K562 (cell line): ENCODE measurements around the gene GADD45B. TPM values are rescaled to one million over a fixed set of nuclear protein-coding genes. Genes with fewer than 3 reads are reported as not detected.

Experiments used
- ATAC-seq: fragments of 200-7000 bp; cut with Tn5 transposase; 3 replicates; pipeline ENCODE4 v1.9.1; 2020; ENCODE audit warnings: moderate library complexity
- BruUV-seq: library from RNA; stranded (reverse); fragments of 400-500 nt; replicated peaks from 2 replicates; lab custom pipeline; 2021; lab: Mats Ljungman, UMichigan
- CTCF ChIA-PET: fragments of 300-600 bp; formaldehyde crosslinking; extraction: SDS; loops from one replicate; lab custom pipeline; 2021; ENCODE audit warnings: low intra/inter-chr PET ratio; lab: Yijun Ruan, JAX
- POLR2A ChIA-PET: fragments of 300-600, 350-650 bp; sonication (Branson Sonifier 250); formaldehyde crosslinking; extraction: SDS; loops from one replicate; lab custom pipeline; 2021; ENCODE audit warnings: antibody characterized with exemption, inconsistent platforms; lab: Yijun Ruan, JAX
- DNase-seq, 4 experiments: peaks; one replicate each; pipeline versions ENCODE4 v3.0.0 to v3.0.0-alpha.2; 2011 to 2018; ENCODE audit warnings: low spot score in 3 of 4, mixed read lengths in 3 of 4; ENCODE audit errors: extremely low read depth in 1 of 4
- FAIRE-seq: peaks from 2 replicates; lab custom pipeline; 2011; peaks lifted over from hg19 to GRCh38; lab: Jason Lieb, UNC
- H2AFZ ChIP-seq: 2 replicates; pipeline ENCODE4 v1.6.0; 2011; ENCODE audit warnings: low read depth, low read length, control low read depth, inconsistent platforms
- H3K27ac ChIP-seq: fragments of 200-600 bp; 3 replicates; pipeline ENCODE4 v1.8.0; 2011; ENCODE audit warnings: low read depth, mild to moderate bottlenecking, control low read depth, inconsistent platforms, low read length, moderate library complexity, mixed read lengths; ENCODE audit errors: extremely low read depth
- H3K27me3 ChIP-seq, 2 experiments: fragments of 300-600 bp in 1 of 2; 2 replicates in 1 of 2; 3 replicates in 1 of 2; pipeline versions ENCODE4 v1.6.0 to v1.8.0; 2011; ENCODE audit warnings: inconsistent platforms in 2 of 2, low read length in 2 of 2, mild to moderate bottlenecking in 1 of 2, mixed read lengths in 1 of 2, moderate library complexity in 1 of 2; ENCODE audit not compliant: control insufficient read depth in 2 of 2, insufficient read depth in 2 of 2
- H3K36me3 ChIP-seq: fragments of 300-600 bp; 3 replicates; pipeline ENCODE4 v1.8.0; 2011; ENCODE audit warnings: mild to moderate bottlenecking, low read length, inconsistent platforms; ENCODE audit not compliant: control insufficient read depth, insufficient read depth
- H3K4me1 ChIP-seq, 2 experiments: fragments of 200-600 bp in 1 of 2; replicated peaks in 1 of 2; 2 replicates in 1 of 2; 3 replicates in 1 of 2; pipeline versions ENCODE4 v1.5.1 to v1.8.0; 2011; ENCODE audit warnings: inconsistent platforms in 2 of 2, low read length in 2 of 2, mild to moderate bottlenecking in 1 of 2, mixed read lengths in 1 of 2, moderate library complexity in 1 of 2; ENCODE audit not compliant: control insufficient read depth in 2 of 2, insufficient read depth in 2 of 2
- H3K4me2 ChIP-seq: 2 replicates; pipeline ENCODE4 v1.6.1; 2011; ENCODE audit warnings: low read length, control low read depth, inconsistent platforms, mixed read lengths; ENCODE audit not compliant: insufficient read depth
- H3K4me3 ChIP-seq: fragments of 200-600 bp; sonication (generic), shearing (Covaris generic); 2 replicates; pipeline ENCODE4 v1.5.1; 2016; ENCODE audit warnings: control low read depth, inconsistent platforms
- H3K79me2 ChIP-seq: fragments of 200-600 bp; 3 replicates; pipeline ENCODE4 v1.8.0; 2011; ENCODE audit warnings: low read length, inconsistent platforms; ENCODE audit not compliant: control insufficient read depth, insufficient read depth
- H3K9ac ChIP-seq, 2 experiments: 2 replicates each; pipeline versions ENCODE4 v1.6.0 to v1.6.1; 2011; ENCODE audit warnings: low read depth in 2 of 2, low read length in 2 of 2, control low read depth in 1 of 2, inconsistent platforms in 1 of 2, mild to moderate bottlenecking in 1 of 2, mixed read lengths in 1 of 2; ENCODE audit not compliant: insufficient read depth in 1 of 2
- H3K9me1 ChIP-seq: one replicate; pipeline ENCODE4 v1.6.0; 2011; ENCODE audit warnings: inconsistent platforms, mild to moderate bottlenecking, low read length, moderate library complexity; ENCODE audit not compliant: control insufficient read depth, insufficient read depth
- H3K9me3 ChIP-seq: replicated peaks from 2 replicates; pipeline ENCODE4 v1.5.1; 2011; ENCODE audit warnings: low read depth, low read length, inconsistent platforms; ENCODE audit not compliant: control insufficient read depth, insufficient read depth
- H4K20me1 ChIP-seq: replicated peaks from 2 replicates; pipeline ENCODE4 v1.6.1; 2011; ENCODE audit warnings: low read length, inconsistent platforms, mixed read lengths; ENCODE audit not compliant: control insufficient read depth, insufficient read depth
- CBX5 ChIP-seq: IDR thresholded peaks from 2 replicates; pipeline ENCODE4 v1.6.1; 2014; ENCODE audit warnings: low read depth, borderline replicate concordance
- ESRRA ChIP-seq: fragments of 450-650 bp; IDR thresholded peaks from 2 replicates; pipeline ENCODE4 v1.6.1; 2014; ENCODE audit warnings: low read depth, mild to moderate bottlenecking, moderate library complexity, borderline replicate concordance
- XRCC4 ChIP-seq: IDR thresholded peaks from one replicate; pipeline ENCODE4 v1.6.1; 2011; ENCODE audit not compliant: insufficient read depth, insufficient read length; ENCODE audit errors: extremely low read depth
- ZBTB7A ChIP-seq: IDR thresholded peaks from 2 replicates; pipeline ENCODE4 v1.6.1; 2011; ENCODE audit warnings: low read depth, mild to moderate bottlenecking, low read length, moderate library complexity, borderline replicate concordance; ENCODE audit not compliant: control insufficient read depth
- ZNF668 ChIP-seq: fragments of 250-450 bp; sonication (Bioruptor Pico); IDR thresholded peaks from 2 replicates; pipeline ENCODE4 v1.8.0; 2022; ENCODE audit warnings: mild to moderate bottlenecking, inconsistent platforms
- WGBS: fragments of 100-300 bp; shearing (Covaris generic); methylation state at CpG from one replicate; pipeline ENCODE4 v1.1.6; 2016; ENCODE audit warnings: low coverage, mixed read lengths; ENCODE audit not compliant: insufficient coverage; ENCODE audit errors: missing lambda C conversion rate; 5-methylcytosine and 5-hydroxymethylcytosine counted together
- in situ Hi-C: fragments of 300-500 bp; cut with MboI; formaldehyde crosslinking; loops from 4 replicates; pipeline ENCODE4 v1.15.0; 2018; ENCODE audit warnings: inconsistent platforms, mixed read lengths
- intact Hi-C: fragments of 100-400 bp; cut with micrococcal nuclease; formaldehyde crosslinking; loops from 2 replicates; pipeline ENCODE4 v1.14.2; 2022
- polyA plus RNA-seq, 8 experiments: library from polyadenylated mRNA; depleted of rRNA in 4 of 8; stranded (reverse) in 5 of 8; unstranded in 3 of 8; fragments of >200 nt; fragmentation: Nextera tagmentation in 2 of 8; fragmentation: Illumina TruSeq in 1 of 8; extraction: Ambion mirVana in 2 of 8; extraction: Trizol in 1 of 8; gene quantifications; 2 replicates each; pipeline versions ENCODE4 v1.2.1 to v1.2.3, GENCODE V29; 2011 to 2014; ENCODE audit warnings: inconsistent platforms in 1 of 8, missing spikeins in 1 of 8
- total RNA-seq, 7 experiments: library from RNA; depleted of rRNA in 6 of 7; stranded (reverse); fragments of >200 nt in 6 of 7; fragmentation: Illumina TruSeq in 2 of 7; extraction: Trizol in 2 of 7; gene quantifications; 2 replicates each; pipeline versions ENCODE4 v1.2.1 to v1.2.3, GENCODE V29; 2011 to 2021; ENCODE audit warnings: low replicate concordance in 1 of 7
- TF ChIP-seq, protein P1 (sequence below): fragments of 250-450 bp; sonication (Bioruptor Pico); IDR thresholded peaks from 2 replicates; pipeline ENCODE4 v1.8.0; 2022; ENCODE audit warnings: inconsistent platforms, mild to moderate bottlenecking, moderate library complexity, borderline replicate concordance
- TF ChIP-seq, protein P2 (sequence below): fragments of 450-650 bp; conservative IDR thresholded peaks from 2 replicates; pipeline ENCODE4 v1.6.1; 2016; ENCODE audit warnings: missing genetic modification characterization, low read depth, mild to moderate bottlenecking, missing compliant biosample characterization, moderate library complexity

The GADD45B gene
- total and polyA plus RNA-seq, 9 of the 15 experiments (the other 6 are each of a cell fraction or from before 2014, with no cell fraction given), result 0.06 to 4.1 (median 2.1) TPM

DNA sequence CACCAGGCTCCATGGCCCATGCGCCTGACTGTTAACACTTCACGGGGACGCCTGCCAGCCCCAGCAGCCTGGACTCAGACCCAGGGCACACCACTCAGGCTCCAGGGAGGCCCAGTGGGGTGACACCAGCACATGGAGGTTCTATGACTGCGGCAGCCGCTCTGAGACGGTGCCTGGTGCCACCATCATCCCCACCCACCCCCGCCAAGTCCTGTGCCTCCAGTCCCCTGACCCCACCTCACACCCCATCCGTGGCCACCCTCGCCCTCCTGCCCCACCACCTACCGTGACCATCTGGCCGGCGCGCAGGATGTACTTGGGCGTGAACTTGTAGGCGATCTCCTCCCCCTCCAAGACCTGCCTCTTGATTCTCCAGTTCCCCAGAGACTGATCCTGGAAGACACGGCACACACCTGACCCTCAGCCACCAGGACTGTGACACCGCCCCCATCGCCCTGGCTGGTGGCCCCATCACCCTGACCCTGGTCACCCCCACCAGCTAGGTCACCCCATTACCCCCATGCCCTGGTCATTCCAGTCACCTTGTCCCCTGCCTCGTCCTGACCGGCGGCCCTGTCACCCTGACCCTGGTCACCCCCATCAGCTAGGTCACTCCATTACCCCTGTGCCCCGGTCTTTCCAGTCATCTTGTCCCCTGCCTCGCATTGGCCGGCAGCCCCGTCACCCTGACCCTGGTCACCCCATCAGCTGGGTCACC lies 43.6 kb upstream of the GADD45B start (continued):
- TF ChIP-seq ESRRA (no peak), CBX5 (no peak), ZBTB7A (no peak), XRCC4 (no peak), ZNF668 (CRISPR knock-in tag) (no peak)
- TF ChIP-seq, protein P1, sequence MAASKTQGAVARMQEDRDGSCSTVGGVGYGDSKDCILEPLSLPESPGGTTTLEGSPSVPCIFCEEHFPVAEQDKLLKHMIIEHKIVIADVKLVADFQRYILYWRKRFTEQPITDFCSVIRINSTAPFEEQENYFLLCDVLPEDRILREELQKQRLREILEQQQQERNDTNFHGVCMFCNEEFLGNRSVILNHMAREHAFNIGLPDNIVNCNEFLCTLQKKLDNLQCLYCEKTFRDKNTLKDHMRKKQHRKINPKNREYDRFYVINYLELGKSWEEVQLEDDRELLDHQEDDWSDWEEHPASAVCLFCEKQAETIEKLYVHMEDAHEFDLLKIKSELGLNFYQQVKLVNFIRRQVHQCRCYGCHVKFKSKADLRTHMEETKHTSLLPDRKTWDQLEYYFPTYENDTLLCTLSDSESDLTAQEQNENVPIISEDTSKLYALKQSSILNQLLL (CRISPR knock-in tag), result no peak
- TF ChIP-seq, protein P2, sequence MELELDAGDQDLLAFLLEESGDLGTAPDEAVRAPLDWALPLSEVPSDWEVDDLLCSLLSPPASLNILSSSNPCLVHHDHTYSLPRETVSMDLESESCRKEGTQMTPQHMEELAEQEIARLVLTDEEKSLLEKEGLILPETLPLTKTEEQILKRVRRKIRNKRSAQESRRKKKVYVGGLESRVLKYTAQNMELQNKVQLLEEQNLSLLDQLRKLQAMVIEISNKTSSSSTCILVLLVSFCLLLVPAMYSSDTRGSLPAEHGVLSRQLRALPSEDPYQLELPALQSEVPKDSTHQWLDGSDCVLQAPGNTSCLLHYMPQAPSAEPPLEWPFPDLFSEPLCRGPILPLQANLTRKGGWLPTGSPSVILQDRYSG (tag), result no peak

DNA sequence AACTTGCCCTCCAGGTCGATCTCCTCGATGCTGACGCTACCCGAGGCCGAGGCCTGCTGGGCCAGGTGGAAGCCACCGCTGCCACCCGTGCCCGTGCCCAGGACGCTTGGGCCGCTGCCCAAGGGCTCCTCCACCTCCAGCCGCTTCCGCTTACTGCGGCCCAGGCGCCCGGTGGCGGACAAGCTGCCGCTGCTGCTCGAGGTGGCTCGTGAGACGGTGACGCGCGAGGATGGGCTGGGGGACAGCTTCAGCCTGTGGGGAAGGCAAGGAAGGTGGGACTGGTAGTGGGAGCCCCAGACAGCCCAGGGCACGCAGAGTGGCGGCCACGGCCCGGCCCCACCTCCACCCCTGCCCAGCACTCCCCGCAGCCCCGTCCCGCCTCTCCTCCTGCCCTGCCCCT lies 42.1 kb upstream of the GADD45B start:
- BruUV-seq, result no TSS peak
- Histone ChIP-seq H3K9ac (no peak overlapping the region), H3K9me3 (no peaks in the 10 kb centered on the region), H3K36me3 (peaks cover 83% of the 10 kb centered on the region; the same call in 2 of the 3 replicates), H4K20me1 (no peaks in the 10 kb centered on the region), H2AFZ (no peak overlapping the region), H3K27me3 (no peaks in the 10 kb centered on the region), H3K4me1 (peaks cover 0 to 36% of the 10 kb centered on the region in 2 experiments; a peak in 2 of 5 replicates), H3K4me3 (no peak overlapping the region), H3K4me2 (no peak overlapping the region), H3K27ac (no peak overlapping the region), H3K9me1 (no peaks in the 10 kb centered on the region), H3K79me2 (no peaks in the 10 kb centered on the region; the same call in 2 of the 3 replicates)
- POLR2A ChIA-PET, result interaction anchor here (0.6 to 1.4 kb wide), 2 partner anchors 9 to 24 kb away, joined by 3 read pairs; no protein-coding TSS in a partner anchor
- ATAC-seq (no peak), FAIRE-seq (no peak), DNase-seq (no peak)
- CTCF ChIA-PET, result no interaction called here
- 92% methylated on average over 21 of the region's 30 CpGs for WGBS
- in situ Hi-C loops, result no loop called here
- intact Hi-C loops, result no loop called here
